Neural cell (in vitro differentiated cells): ENCODE data around the gene PROX2.

Experiments
- EP300 ChIP-seq: fragments of 450-650 bp; conservative IDR thresholded peaks from 2 replicates; pipeline ENCODE4 v1.6.1; 2014; ENCODE audit warnings: antibody characterized with exemption, mild to moderate bottlenecking, moderate library complexity; ENCODE audit not compliant: poor library complexity, severe bottlenecking
- EZH2 ChIP-seq: fragments of 200-600, 300-800 bp; shearing (Covaris generic), sonication (generic); IDR thresholded peaks from 2 replicates; pipeline ENCODE4 v1.6.1; 2014; ENCODE audit warnings: antibody characterized with exemption, low read length, borderline replicate concordance, mild to moderate bottlenecking; ENCODE audit not compliant: insufficient read depth, poor library complexity, severe bottlenecking
- MXI1 ChIP-seq: fragments of 450-650 bp; conservative IDR thresholded peaks from 2 replicates; pipeline ENCODE4 v1.6.1; 2014; ENCODE audit warnings: antibody characterized with exemption, mild to moderate bottlenecking; ENCODE audit not compliant: poor library complexity, severe bottlenecking
- POLR2AphosphoS5 ChIP-seq: IDR thresholded peaks from 2 replicates; pipeline ENCODE4 v1.6.1; 2012
- RAD21 ChIP-seq: fragments of 450-650 bp; conservative IDR thresholded peaks from 2 replicates; pipeline ENCODE4 v1.6.1; 2014; ENCODE audit warnings: antibody characterized with exemption, mild to moderate bottlenecking, moderate library complexity
- TAF1 ChIP-seq: IDR thresholded peaks from 2 replicates; pipeline ENCODE4 v1.6.1; 2012; ENCODE audit warnings: low read depth
- TF ChIP-seq, protein P1 (sequence below): fragments of 450-650 bp; IDR thresholded peaks from 2 replicates; pipeline ENCODE4 v1.5.1; 2014; ENCODE audit warnings: antibody characterized with exemption, mild to moderate bottlenecking, moderate library complexity; ENCODE audit not compliant: poor library complexity, severe bottlenecking
- TF ChIP-seq, protein P2 (sequence below): IDR thresholded peaks from 2 replicates; pipeline ENCODE4 v1.6.1; 2012; ENCODE audit warnings: borderline replicate concordance

DNA sequence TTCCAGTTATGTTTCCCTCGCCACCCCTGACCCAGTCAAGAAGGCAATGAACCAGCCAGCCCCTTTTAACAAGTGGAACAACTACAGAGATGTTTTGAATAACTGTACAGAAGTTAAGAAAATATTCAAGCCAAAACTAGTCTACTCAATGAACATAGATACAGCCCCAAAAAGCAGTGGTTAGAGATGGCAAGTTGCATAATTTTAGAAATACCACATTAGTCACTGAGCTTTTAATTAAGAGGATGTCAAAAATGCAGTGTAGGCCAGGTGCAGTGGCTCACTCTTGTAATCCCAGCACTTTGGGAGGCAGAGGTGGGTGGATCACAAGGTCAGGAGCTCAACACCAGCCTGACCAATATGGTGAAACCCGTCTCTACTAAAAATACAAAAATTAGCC lies 27.2 kb downstream of the PROX2 start:
- TF ChIP-seq, protein P1, sequence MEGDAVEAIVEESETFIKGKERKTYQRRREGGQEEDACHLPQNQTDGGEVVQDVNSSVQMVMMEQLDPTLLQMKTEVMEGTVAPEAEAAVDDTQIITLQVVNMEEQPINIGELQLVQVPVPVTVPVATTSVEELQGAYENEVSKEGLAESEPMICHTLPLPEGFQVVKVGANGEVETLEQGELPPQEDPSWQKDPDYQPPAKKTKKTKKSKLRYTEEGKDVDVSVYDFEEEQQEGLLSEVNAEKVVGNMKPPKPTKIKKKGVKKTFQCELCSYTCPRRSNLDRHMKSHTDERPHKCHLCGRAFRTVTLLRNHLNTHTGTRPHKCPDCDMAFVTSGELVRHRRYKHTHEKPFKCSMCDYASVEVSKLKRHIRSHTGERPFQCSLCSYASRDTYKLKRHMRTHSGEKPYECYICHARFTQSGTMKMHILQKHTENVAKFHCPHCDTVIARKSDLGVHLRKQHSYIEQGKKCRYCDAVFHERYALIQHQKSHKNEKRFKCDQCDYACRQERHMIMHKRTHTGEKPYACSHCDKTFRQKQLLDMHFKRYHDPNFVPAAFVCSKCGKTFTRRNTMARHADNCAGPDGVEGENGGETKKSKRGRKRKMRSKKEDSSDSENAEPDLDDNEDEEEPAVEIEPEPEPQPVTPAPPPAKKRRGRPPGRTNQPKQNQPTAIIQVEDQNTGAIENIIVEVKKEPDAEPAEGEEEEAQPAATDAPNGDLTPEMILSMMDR = no peak
- no peak for TF ChIP-seq RAD21
- no peak for TF ChIP-seq POLR2AphosphoS5
- TF ChIP-seq MXI1 = no peak
- TF ChIP-seq, protein P2, sequence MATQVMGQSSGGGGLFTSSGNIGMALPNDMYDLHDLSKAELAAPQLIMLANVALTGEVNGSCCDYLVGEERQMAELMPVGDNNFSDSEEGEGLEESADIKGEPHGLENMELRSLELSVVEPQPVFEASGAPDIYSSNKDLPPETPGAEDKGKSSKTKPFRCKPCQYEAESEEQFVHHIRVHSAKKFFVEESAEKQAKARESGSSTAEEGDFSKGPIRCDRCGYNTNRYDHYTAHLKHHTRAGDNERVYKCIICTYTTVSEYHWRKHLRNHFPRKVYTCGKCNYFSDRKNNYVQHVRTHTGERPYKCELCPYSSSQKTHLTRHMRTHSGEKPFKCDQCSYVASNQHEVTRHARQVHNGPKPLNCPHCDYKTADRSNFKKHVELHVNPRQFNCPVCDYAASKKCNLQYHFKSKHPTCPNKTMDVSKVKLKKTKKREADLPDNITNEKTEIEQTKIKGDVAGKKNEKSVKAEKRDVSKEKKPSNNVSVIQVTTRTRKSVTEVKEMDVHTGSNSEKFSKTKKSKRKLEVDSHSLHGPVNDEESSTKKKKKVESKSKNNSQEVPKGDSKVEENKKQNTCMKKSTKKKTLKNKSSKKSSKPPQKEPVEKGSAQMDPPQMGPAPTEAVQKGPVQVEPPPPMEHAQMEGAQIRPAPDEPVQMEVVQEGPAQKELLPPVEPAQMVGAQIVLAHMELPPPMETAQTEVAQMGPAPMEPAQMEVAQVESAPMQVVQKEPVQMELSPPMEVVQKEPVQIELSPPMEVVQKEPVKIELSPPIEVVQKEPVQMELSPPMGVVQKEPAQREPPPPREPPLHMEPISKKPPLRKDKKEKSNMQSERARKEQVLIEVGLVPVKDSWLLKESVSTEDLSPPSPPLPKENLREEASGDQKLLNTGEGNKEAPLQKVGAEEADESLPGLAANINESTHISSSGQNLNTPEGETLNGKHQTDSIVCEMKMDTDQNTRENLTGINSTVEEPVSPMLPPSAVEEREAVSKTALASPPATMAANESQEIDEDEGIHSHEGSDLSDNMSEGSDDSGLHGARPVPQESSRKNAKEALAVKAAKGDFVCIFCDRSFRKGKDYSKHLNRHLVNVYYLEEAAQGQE = no peak
- TF ChIP-seq EZH2 = no peak
- TF ChIP-seq TAF1 = no peak
- TF ChIP-seq EP300 = no peak
